Neural crest cell (in vitro differentiated cells): Measurements from ENCODE around the gene PHF21A. TPM values are rescaled to one million over a fixed set of nuclear protein-coding genes. Genes with fewer than 3 reads are reported as not detected.
A peak's percentile ranks its signal among the peaks of the same experiment; 100 is the strongest.

Source experiments
- DNase-seq: peaks from one replicate; pipeline ENCODE4 v3.0.0; 2021; ENCODE audit warnings: low read depth, mixed read lengths, low spot score
- H3K27ac Mint-ChIP-seq: one replicate; pipeline ENCODE4 v1.8.0; 2021; ENCODE audit warnings: mild to moderate bottlenecking, mixed read lengths; ENCODE audit not compliant: unreplicated experiment
- H3K27me3 Mint-ChIP-seq: 2 replicates; pipeline ENCODE4 v1.8.0; 2021; ENCODE audit warnings: low read depth, mild to moderate bottlenecking, mixed read lengths
- H3K36me3 Mint-ChIP-seq: 2 replicates; pipeline ENCODE4 v1.8.0; 2021; ENCODE audit warnings: low read depth, mild to moderate bottlenecking, mixed read lengths
- H3K4me1 Mint-ChIP-seq: 2 replicates; pipeline ENCODE4 v1.8.0; 2021; ENCODE audit warnings: mixed read lengths
- H3K4me3 Mint-ChIP-seq: one replicate; pipeline ENCODE4 v1.8.0; 2021; ENCODE audit warnings: mild to moderate bottlenecking, mixed read lengths
- H3K9me3 Mint-ChIP-seq: 2 replicates; pipeline ENCODE4 v1.8.0; 2021; ENCODE audit warnings: mixed read lengths
- total RNA-seq: library from RNA; stranded (reverse); gene quantifications from 2 replicates; pipeline ENCODE4 v1.2.1, GENCODE V29; 2021
- TF ChIP-seq, protein P1 (sequence below): fragments of 200-600 bp; sonication (generic); conservative IDR thresholded peaks from 2 replicates; pipeline ENCODE4 v1.5.0; 2021; ENCODE audit warnings: antibody characterized with exemption, mild to moderate bottlenecking

The PHF21A gene
- total RNA-seq, 1 donor from 2014 or later = 56.5 TPM

DNA sequence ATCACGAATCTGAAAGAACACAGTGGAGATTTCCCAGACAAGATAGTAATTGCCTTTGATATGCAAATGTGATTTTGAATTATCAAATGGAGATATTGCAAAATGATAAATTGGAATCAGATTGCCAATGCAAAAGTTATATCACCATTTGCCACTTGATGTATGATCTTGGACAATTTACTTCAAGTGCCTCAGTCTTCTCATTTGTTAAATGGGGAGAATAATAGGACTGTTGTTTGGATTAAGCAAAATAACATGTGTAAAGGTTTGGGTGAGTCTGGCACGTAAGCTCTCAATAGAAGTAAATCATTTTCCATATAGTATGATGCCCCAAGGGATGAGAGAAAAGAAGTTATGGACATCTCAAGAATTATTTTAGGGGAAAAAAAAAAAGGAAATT, 7.9 kb upstream of the PHF21A start:
- TF ChIP-seq, protein P1, sequence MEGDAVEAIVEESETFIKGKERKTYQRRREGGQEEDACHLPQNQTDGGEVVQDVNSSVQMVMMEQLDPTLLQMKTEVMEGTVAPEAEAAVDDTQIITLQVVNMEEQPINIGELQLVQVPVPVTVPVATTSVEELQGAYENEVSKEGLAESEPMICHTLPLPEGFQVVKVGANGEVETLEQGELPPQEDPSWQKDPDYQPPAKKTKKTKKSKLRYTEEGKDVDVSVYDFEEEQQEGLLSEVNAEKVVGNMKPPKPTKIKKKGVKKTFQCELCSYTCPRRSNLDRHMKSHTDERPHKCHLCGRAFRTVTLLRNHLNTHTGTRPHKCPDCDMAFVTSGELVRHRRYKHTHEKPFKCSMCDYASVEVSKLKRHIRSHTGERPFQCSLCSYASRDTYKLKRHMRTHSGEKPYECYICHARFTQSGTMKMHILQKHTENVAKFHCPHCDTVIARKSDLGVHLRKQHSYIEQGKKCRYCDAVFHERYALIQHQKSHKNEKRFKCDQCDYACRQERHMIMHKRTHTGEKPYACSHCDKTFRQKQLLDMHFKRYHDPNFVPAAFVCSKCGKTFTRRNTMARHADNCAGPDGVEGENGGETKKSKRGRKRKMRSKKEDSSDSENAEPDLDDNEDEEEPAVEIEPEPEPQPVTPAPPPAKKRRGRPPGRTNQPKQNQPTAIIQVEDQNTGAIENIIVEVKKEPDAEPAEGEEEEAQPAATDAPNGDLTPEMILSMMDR = no peak
- Mint-ChIP-seq H3K9me3 (no peaks in the 10 kb centered on the region), H3K27ac (no peak overlapping the region), H3K4me1 (no peaks in the 10 kb centered on the region), H3K36me3 (no peaks in the 10 kb centered on the region), H3K27me3 (no peaks in the 10 kb centered on the region), H3K4me3 (no peak overlapping the region)
- no peak for DNase-seq

DNA sequence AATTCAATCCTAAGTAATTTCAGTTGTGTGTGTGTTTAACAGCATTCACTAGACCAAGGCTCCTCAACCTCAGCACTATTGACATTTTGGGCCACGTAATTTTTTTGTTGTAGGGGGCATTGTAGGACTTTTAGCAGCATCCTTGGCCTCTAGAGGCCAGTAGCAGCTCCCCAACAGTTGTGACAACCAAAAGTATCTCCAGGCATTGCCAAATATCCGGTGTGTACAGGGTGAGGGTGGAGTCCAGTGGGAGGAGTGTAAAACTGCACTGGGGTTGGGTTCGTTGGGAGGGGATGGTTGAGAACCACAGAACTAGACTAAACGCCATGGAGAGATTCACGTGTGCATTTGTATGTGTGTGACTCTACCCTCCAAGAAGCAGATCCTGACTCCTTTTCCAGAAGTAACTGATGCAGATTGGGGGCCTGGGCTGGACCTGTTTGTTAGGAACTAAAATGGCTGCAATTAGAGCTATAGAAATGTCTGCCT, 5.9 kb upstream of the PHF21A start:
- H3K27ac Mint-ChIP-seq = no peak overlapping the region
- no peak for DNase-seq
- H3K36me3 Mint-ChIP-seq = no peaks in the 10 kb centered on the region
- H3K4me3 Mint-ChIP-seq = no peak overlapping the region
- H3K27me3 Mint-ChIP-seq = no peaks in the 10 kb centered on the region
- peaks cover 5% of the 10 kb centered on the region for H3K4me1 Mint-ChIP-seq
- H3K9me3 Mint-ChIP-seq = no peaks in the 10 kb centered on the region
- TF ChIP-seq, protein P1 = peak; percentile 34

DNA sequence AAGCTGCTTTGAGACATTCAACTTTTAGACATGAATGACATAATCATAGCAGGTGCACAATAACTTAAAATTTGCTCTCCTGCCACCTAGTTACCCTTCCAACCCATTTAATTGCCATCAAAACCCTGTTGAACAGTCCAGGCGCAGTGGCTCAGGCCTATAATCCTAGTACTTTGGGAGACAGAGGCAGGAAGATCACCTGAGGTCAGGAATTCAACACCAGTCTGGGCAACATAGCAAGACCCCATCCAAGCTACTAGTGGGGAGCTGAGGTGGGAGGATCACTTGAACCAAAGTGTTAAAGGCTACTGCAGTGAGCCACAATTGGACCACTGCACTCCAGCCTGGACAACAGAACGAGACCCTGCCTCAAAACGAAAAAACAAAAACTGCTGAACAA, 4.0 kb upstream of the PHF21A start:
- H3K27me3 Mint-ChIP-seq = no peaks in the 10 kb centered on the region

DNA sequence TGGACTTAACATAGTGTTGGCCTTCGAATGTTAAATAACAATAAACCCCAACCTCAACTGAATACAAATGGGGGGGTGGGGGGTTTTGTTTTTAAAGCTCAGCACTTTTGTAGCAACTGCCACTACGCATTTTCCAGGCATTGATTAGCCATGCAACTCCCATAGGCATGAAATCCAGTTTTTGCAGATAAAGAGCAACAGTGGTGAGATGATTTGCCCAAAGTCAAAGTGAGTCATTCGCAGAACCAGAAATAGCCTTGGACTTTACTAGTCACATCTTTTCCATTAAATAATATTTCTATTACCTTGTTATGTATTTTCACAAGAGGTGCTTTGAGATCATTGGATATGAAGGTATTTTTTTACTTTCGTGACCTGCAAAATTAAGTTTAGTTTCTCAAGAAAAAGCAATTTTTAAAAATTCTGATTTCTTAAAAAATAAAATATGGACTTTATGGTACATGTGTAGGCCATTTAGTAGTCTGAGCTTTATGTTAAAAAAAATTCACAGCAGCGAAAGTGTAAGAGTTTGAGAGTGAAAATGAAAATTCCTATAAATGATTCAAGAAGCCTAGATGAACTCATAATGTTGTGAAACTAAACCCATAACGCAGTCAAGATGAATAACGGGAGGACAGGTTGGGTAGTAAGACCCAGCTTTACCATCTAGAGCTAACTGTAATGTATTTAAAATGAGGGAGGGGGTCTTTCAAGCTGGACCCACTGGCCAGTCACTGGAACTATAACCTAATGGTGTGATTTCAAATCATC, 1.9 kb upstream of the PHF21A start:
- Mint-ChIP-seq H3K9me3 (no peaks in the 10 kb centered on the region), H3K27me3 (no peaks in the 10 kb centered on the region), H3K4me3 (peak overlapping the region; percentile 95), H3K4me1 (peaks cover 28% of the 10 kb centered on the region), H3K27ac (no peak overlapping the region), H3K36me3 (peaks cover 3% of the 10 kb centered on the region)
- TF ChIP-seq, protein P1 = no peak
- DNase-seq = no peak

More for the DNA sequence above, 4.0 kb upstream of the PHF21A start:
- no peak overlapping the region for H3K4me3 Mint-ChIP-seq
- no peaks in the 10 kb centered on the region for H3K9me3 Mint-ChIP-seq
- TF ChIP-seq, protein P1 = no peak
- H3K4me1 Mint-ChIP-seq = peaks cover 9% of the 10 kb centered on the region
- no peak for DNase-seq
- H3K36me3 Mint-ChIP-seq = no peaks in the 10 kb centered on the region
- H3K27ac Mint-ChIP-seq = no peak overlapping the region

DNA sequence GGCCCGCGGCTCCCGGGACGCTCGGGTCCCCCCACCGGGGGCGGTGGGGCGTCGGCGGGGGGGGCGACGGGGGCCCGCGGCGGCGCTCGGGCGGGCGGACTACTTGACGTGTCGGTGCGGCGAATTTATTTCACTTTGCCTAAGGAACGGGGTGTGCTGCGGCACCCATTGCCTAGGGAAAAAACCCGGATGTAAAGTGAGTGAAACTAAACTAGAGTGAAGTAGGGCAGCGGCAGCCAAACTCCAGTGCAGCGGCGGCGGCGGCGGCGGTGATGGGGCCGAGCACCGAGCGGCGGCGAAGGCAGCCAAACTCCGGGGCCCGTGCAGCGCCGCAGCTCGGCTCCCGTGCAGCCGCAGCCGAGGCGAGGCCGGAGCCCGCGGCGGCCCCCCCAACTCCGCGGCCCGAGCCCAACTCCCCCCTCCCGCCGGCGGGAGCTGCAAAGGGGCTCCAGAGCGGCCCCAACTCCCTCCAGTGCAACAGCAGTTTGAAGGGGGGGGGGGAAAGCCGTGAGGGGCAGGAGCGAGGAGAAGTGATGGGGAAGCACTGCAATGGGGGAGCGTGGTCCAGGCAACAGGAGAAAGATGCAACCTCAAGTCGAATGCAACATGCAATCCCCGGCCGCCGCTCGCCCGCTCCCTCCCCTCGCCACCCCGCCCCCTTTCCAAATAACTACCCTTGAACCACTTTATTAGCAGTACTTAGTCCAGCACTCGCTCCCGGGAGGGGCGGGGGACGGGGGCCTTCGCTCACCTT, 647 bp upstream of the PHF21A start:
- Mint-ChIP-seq H3K27me3 (no peaks in the 10 kb centered on the region), H3K4me3 (peak overlapping the region; percentile 95), H3K4me1 (peaks cover 40% of the 10 kb centered on the region), H3K9me3 (no peaks in the 10 kb centered on the region), H3K27ac (peak overlapping the region; percentile 96), H3K36me3 (peaks cover 3% of the 10 kb centered on the region)
- peak; percentile 64 for DNase-seq
- TF ChIP-seq, protein P1 = no peak
